EH (cell line): Measurements from ENCODE around the gene CADPS2.
"Not testable (repeated sequence)": the region's sequence is repeated elsewhere in the genome, so short reads cannot be mapped to it uniquely, and the experiment has no call there.

ENCODE experiments used
- DNase-seq: peaks from one replicate; pipeline ENCODE4 v3.0.0-alpha.2; 2015; ENCODE audit warnings: low read depth

Gene CADPS2

GRCh38 chr7:122307228-122307621, 579.0 kb downstream of the CADPS2 start:
- DNase-seq: no peak

GRCh38 chr7:122306320-122307227, 579.7 kb downstream of the CADPS2 start:
- no peak for DNase-seq

GRCh38 chr7:122305475-122306319, 580.6 kb downstream of the CADPS2 start:
- no peak for DNase-seq

- DNase-seq: peak; percentile 3
Observed at GRCh38 chr7:122304996-122305421, 581.3 kb downstream of the CADPS2 start.

GRCh38 chr7:122304319-122304975, 581.8 kb downstream of the CADPS2 start, which contains the start of gene FEZF1:
FEZF1 (minus strand) TSS chr7:122304750; CDS start chr7:122304437, 313 bp downstream.
- no peak for DNase-seq

DNA sequence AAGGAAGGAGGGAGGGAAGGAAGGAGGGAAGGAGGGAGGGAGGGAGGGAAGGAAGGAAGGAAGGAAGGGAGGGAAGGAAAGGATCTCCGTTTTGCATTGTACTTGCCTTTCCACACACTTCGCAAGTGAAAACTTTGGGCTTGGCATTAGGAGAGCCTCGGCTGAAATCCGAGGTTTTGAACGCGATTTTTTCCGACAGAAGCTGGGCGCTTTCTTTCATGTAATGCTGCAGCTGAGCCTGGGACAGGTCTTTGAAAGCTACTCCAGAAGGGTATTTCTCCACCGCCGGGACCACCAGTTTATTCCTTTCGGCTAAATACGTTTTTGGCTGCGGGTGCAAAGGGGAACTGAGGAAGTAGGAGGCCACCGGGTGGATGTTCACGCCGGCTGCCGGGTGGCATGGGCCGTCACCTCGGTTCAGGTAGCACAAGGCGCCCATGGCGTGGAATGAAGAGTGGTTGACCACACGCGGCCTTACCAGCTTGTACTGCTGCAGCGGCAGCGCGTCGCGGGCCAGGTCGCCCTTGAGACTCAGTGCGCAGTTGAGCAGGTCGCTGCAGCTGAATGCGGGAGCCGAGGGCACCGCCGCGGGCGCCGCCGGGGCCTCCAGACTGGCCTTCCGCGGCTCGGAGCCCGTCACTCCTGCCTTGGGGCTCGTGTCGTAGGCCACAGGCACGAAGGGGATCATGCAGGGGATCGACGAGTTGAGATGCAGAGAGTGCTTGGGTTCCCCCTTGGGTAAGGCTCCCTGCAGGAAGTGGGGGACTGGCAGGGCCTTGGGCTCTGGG, 582.5 kb downstream of the CADPS2 start:
- DNase-seq: no peak

GRCh38 chr7:122302761-122303530, 583.3 kb downstream of the CADPS2 start:
- DNase-seq: no peak

DNA sequence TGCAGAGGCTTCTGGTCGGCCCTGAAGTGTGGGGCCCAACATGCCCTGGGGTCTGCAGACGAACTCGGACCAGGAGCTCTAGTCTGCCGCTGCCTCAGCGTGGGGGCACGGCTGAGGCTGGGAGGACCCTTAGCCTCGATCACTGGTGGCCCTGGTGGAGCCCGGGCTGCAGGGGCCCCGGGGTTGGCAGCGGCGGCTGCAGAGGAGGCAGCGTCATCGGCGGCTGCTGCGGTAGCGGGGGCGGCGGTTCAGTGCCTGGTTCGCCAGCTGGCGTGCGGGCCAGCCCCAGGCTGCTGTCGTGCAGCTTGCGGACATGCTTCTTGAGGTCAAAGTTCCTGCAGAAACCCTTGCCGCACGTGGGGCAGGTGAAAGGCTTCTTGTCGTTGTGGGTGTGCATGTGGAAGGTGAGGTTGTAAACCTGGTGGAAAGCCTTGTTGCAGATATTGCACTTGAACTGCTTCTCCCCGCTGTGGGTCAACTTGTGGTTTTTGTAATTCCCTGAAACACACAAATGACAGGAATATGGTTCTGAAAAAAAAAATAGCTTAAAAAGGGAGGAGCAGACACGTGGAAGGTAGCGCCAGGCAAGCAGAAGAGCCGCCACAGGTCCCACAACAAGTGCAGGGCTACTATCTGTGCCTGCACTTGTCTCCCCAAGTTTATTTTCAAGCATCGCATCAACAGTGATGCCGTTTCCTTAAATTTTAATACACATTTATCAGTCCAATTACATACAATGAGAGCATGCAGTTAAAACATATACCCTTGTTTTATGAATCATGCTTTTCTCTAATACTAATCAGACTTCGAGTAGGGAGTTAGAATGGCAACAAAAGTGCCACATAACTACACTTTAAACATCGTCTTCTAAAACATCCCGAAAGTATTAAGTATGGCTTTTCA, 584.2 kb downstream of the CADPS2 start:
- DNase-seq: no peak

DNA sequence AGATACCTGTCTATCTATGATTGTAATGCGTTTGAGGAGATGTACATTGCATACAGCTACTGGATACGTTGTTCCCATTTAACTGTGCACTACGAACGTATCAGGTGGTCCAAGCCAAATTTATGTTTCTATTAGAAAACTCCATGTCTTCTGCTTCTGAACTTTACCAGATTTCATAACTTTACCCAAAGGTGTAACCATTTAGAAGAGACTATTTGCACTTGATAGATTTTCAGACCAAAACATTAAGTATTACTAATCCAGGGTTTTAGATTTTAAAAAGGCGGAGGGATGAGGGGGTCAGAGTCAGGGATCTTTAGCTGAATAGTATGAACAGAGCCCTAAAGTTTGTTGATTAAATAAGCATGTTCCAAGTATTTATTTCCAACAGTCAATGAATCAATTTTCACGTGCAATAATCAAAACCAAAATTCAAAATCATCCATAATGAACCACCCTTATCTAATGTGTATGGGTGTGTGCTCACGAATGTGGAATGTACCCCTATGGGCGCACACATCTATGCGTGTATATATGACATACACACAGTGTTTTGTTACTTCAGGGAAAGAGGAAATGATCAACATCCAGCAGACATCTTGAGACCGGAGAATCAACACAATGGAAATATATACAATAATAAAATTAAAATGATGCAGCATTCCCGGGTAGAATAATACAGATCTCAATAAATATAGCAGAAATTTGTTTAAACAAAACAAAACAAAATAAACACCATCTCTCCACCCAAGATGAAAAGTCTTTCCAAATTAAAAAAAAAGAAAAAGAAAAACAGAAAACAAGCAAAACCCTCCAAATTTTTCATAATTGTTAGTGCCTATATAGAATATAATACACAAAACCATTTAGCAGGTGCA, 585.1 kb downstream of the CADPS2 start:
- no peak for DNase-seq

DNA sequence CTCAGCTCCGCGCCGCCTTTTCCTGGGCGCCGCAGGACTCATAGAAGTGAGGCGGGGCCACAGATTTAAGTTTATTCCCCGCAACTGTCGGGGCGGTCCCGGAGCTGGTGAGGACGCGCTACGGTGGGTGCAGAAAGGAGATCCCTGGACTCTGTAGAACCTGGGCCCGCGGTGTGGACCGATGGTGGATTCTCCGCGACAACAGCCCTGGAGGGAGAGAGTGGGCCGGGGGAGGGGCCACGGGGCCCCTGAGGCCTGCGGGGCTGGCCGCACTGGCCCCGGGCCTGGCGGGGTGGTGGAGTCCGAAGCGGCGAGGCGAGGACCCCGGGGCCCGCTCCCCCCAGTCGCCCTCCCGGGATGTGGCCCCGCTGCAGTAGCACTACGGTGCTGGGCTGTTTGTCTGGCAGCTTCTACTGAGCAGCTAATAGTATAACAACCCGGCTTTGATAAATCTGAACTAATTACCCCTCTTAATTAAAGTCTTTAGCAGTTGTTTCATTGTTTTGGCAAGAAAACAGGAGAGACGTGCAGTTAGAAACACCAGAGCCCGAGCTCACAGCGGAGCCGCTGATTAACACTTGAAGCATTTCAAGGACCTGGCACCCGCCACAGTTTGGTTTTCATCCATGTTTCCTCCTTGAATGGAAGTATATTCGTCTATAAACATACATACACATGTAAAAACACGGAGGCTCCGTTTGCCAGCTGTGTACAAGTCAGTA, 585.9 kb downstream of the CADPS2 start:
- DNase-seq: peak; percentile 4

DNA sequence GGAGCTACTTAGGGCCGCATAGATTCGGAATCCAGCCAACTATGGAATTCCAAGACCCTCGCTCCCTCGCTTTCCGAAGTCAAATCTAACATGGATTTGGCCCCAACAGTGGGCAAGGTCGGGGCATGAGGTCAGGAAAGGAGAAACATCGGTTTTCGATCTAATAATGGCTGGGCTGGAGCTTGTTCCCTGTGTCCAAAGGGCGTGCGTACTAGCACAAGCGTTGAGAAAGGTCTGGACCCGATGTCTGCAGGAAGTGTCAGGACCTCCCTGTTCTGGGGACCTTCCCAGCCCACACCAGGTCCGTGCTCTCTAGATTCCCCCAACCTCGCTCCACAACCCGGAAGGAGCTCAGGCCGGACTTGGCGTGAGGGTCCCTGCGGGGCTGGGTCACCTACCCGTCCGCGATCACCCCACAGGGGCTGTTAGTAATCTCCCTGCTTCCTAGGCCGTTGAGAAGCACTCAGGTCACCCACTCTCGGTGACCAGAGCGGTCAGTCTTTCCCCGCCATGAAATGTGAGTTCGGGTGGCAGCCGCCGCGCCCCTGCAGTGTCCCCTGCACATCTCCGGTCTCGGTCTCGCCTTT, 586.5 kb downstream of the CADPS2 start:
- DNase-seq: no peak

DNA sequence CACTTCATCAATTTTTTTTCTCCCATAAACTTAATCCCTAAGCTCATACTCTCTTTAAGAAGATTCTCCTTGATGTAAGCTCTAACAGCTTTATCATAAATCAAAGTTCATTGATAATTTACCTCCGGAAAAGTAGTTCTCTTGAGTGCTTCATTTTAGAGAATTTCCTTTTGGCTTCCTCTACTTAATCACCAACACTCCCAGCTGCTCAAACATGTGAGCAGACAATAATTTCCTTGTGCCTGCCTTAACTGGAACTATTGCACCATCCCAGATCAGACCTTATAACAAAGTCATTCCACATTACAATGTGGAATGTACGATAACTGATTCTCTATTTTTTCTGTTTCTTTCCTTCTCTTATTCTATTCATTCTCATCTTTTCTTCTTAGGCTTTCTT, 587.6 kb downstream of the CADPS2 start:
- no peak for DNase-seq

DNA sequence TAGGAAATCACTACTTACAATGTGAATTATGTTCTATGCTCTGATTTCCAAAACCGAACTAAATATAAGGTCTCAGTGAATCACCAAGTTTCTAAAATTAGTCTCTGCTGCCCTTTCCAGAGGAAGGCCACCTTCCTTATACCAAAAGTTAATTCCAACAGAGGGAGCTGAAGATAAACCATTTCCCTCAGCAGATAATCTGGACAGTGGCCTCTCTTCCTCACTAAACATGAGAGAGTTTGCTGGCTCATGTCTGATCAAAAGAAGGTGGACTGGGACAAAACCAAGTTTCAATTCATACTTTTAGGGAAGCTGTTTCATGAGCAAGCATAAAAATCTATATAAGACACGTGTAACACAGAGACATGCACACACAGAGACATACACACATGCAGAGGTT, 588.1 kb downstream of the CADPS2 start:
- DNase-seq: no peak

GRCh38 chr7:122291189-122291588, 595.1 kb downstream of the CADPS2 start:
- DNase-seq: no peak

GRCh38 chr7:122290476-122290875, 595.8 kb downstream of the CADPS2 start:
- DNase-seq: no peak

GRCh38 chr7:122289426-122289825, 596.8 kb downstream of the CADPS2 start:
- no peak for DNase-seq

GRCh38 chr7:122284608-122285007, 601.7 kb downstream of the CADPS2 start:
- DNase-seq: not testable (repeated sequence)

GRCh38 chr7:122273117-122273516, 613.1 kb downstream of the CADPS2 start:
- DNase-seq: no peak
